GM12872 (cell line): ENCODE measurements around the gene IFITM1.

Experiments used
- TF ChIP-seq, protein P1 (sequence below): IDR thresholded peaks from 3 replicates; pipeline ENCODE4 v1.5.1; 2011; ENCODE audit warnings: low read depth, mild to moderate bottlenecking, low read length, moderate library complexity; ENCODE audit not compliant: insufficient read depth

The IFITM1 gene

GRCh38 chr11:299081-299891 lies 14.6 kb upstream of the IFITM1 start, which contains the start of gene IFITM5:
Gene IFITM5 (minus strand): TSS chr11:299526. CDS start chr11:299490, 36 bp downstream.
- TF ChIP-seq, protein P1, sequence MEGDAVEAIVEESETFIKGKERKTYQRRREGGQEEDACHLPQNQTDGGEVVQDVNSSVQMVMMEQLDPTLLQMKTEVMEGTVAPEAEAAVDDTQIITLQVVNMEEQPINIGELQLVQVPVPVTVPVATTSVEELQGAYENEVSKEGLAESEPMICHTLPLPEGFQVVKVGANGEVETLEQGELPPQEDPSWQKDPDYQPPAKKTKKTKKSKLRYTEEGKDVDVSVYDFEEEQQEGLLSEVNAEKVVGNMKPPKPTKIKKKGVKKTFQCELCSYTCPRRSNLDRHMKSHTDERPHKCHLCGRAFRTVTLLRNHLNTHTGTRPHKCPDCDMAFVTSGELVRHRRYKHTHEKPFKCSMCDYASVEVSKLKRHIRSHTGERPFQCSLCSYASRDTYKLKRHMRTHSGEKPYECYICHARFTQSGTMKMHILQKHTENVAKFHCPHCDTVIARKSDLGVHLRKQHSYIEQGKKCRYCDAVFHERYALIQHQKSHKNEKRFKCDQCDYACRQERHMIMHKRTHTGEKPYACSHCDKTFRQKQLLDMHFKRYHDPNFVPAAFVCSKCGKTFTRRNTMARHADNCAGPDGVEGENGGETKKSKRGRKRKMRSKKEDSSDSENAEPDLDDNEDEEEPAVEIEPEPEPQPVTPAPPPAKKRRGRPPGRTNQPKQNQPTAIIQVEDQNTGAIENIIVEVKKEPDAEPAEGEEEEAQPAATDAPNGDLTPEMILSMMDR, result no peak

DNA sequence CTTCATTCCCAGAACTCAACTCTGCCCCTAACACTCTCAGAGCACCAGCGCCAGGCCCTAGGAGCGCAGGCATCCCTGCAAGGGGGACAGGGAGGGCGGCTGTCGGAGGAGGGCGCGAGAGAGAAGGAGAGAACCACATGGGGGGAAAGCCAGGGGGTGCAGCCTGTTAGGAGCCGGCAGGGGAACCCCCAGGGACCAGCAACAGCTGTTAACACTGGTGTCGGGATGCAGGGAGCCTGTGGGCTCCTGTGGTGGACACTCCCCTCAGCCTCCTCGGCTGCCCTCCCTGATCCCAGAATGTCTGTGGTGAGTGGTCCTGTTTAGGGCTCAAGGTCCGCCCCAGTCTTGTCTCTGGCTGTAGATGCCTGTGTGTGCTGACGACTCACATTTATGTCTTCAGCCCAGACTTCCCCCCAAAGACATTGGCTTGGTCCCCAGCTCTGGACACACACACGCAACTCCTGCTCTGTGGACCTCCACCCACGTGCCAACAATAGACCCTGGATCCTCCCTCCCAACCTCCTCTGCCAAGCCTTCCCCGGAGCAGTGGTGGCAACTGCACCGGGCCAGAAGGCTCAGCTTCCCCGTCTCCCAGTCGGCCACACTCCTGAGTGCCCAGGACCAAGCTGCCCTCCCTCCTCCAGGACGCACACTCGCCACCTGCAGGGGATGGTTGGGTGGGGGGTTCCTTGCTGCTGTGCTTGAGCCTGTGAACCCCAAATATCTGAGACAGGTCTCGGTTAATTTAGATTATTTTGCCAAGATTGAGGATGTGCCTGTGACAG lies 13.7 kb upstream of the IFITM1 start:
- TF ChIP-seq, protein P1, result no peak

DNA sequence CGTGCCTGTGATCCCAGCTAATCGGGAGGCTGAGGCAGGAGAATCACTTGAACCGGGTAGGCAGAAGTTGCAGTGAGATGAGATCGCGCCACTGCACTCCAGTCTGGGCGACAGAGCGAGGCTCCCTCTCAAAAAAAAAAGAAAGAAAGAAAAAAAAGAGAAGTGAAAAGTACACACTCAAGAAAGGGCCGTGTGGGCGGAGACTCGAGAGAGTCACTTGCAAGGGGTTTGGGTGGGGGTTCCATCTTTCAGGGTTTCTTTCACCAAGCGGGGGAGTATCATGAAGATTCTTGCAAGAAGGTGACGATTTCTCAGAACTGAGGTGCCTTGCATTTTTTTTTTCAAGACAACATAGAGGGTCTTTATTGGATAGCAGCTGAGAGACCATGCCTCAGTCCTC lies 10.5 kb upstream of the IFITM1 start:
- TF ChIP-seq, protein P1, result no peak

DNA sequence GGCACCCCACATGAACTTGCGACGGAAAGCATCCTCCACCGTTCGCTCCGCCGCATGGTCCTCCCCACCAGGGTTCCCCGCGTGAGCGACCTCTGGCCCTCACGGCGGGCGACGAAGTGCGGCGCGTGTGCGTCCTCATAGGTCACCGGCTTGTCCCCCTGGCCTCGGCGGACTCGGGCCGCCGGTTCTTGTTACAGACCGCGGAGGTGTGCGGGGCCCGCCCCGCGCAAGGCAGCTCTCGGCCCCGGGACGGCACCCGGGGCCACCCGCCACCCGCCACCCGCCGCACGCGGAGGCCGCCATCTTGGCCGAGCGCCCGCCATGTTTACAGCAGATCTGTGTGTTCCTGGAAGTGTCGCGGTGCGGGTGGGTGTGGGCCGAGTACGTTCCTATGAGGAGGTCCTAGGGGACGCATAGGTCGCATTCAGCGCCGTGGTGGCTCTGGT lies 9.8 kb upstream of the IFITM1 start:
- TF ChIP-seq, protein P1, result no peak

DNA sequence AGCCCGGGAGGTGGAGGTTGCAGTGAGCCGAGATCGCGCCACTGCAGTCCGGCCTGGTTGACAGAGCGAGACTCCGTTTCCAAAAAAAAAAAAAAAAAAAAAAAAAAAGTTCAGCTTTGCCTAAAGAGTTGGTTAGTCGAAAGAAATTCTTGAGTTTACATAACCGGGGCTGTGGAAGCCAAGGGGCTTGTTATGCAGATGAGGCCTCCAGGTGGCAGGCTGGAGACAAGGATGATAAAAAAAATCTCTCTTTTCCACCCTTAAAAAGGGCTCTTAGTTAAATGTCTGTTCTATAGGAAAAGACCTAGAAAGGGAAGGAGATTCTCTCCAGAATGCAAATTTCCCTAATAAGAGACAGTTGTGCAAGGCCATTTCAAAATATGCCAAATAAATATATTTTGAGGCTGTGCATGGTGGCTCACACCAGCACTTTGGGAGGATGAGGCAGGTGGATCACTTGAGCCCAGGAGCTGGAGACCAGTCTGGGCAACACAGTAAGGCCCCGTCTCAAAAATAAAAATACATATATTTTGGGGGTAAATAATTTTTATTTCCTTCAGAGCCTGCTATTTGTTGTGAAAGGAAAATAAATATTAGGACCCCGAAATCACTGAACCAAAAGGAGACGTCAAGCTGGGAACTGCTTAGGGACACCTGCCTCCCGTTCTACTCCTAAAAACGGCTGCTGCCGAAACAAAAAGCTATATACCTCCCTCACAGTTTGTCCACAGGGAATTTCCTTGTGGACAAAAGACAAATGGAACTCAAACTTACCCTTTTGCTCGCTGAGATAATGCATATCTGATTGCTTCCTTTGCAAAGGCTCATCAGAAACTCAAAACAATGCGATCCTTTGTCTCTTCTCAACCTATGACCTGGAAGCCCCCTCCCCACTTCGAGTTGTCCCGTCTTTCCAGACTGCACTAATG lies 8.7 kb upstream of the IFITM1 start:
- TF ChIP-seq, protein P1, result peak; percentile 69

DNA sequence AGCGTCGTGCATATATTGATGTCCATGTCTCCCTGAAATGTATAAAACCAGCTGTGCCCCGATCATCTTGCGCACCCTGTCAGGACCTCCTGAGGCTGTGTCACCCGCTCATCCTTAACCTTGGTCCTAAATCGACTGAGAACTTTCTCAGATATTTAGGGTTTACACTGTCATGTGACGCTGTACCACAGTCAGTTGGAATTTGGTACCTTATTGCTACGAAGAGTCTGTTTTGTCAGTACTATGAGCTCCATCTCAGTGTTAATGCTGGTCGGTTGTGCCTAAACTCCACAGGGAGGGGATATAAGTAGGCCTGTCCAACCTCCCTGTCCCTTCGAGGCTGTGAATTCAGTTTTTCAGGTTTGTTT lies 8.0 kb upstream of the IFITM1 start:
- TF ChIP-seq, protein P1, result no peak
